MM.1S (cell line): Measurements from ENCODE around the gene C14orf93.

Source experiments
- DNase-seq: peaks from one replicate; pipeline ENCODE4 v3.0.0-alpha.2; 2015
- H2AFZ ChIP-seq: fragments of 300-600 bp; sonication (generic); 2 replicates; pipeline ENCODE4 v1.6.0; 2016; ENCODE audit warnings: antibody characterized with exemption, low read length
- H3F3A ChIP-seq: fragments of 300-600 bp; sonication (generic); 2 replicates; pipeline ENCODE4 v1.6.1; 2016; ENCODE audit warnings: mild to moderate bottlenecking, antibody characterized with exemption, low read length, moderate library complexity, mixed read lengths; ENCODE audit not compliant: insufficient read depth
- H3K27ac ChIP-seq: fragments of 300-600 bp; sonication (generic); 2 replicates; pipeline ENCODE4 v1.5.1; 2016; ENCODE audit warnings: mild to moderate bottlenecking, low read length
- H3K27me3 ChIP-seq: fragments of 300-600 bp; sonication (generic); replicated peaks from 2 replicates; pipeline ENCODE4 v1.6.0; 2016; ENCODE audit warnings: low read length; ENCODE audit not compliant: insufficient read depth
- H3K36me3 ChIP-seq: fragments of 300-600 bp; sonication (generic); replicated peaks from 2 replicates; pipeline ENCODE4 v1.6.1; 2016; ENCODE audit warnings: mild to moderate bottlenecking, low read length, mixed read lengths; ENCODE audit not compliant: insufficient read depth
- H3K4me1 ChIP-seq: fragments of 300-600 bp; sonication (generic); 2 replicates; pipeline ENCODE4 v1.6.1; 2016; ENCODE audit warnings: low read length, mixed read lengths
- H3K4me2 ChIP-seq: fragments of 300-600 bp; sonication (generic); 2 replicates; pipeline ENCODE4 v1.6.0; 2016; ENCODE audit warnings: low read depth, low read length
- H3K4me3 ChIP-seq: fragments of 300-600 bp; sonication (generic); 2 replicates; pipeline ENCODE4 v1.5.1; 2016; ENCODE audit warnings: low read length, mixed read lengths
- H3K79me2 ChIP-seq: fragments of 300-600 bp; sonication (generic); 2 replicates; pipeline ENCODE4 v1.6.1; 2016; ENCODE audit warnings: mixed run types, low read length, mixed read lengths
- H3K9ac ChIP-seq: fragments of 300-600 bp; sonication (generic); 2 replicates; pipeline ENCODE4 v1.6.1; 2016; ENCODE audit warnings: low read length, mixed read lengths
- H3K9me2 ChIP-seq: fragments of 300-600 bp; sonication (generic); replicated peaks from 2 replicates; pipeline ENCODE4 v1.6.1; 2016; ENCODE audit warnings: mild to moderate bottlenecking, low read length, mixed read lengths; ENCODE audit not compliant: insufficient read depth
- H3K9me3 ChIP-seq: fragments of 300-600 bp; sonication (generic); replicated peaks from 2 replicates; pipeline ENCODE4 v1.6.1; 2016; ENCODE audit warnings: mild to moderate bottlenecking, low read length, mixed read lengths; ENCODE audit not compliant: insufficient read depth
- H4K20me1 ChIP-seq: fragments of 300-600 bp; sonication (generic); 2 replicates; pipeline ENCODE4 v1.6.1; 2016; ENCODE audit warnings: mild to moderate bottlenecking, low read length, moderate library complexity, mixed read lengths; ENCODE audit not compliant: insufficient read depth
- CTCF ChIP-seq: fragments of 300-600 bp; sonication (generic); IDR thresholded peaks from 2 replicates; pipeline ENCODE4 v1.5.1; 2016; ENCODE audit warnings: antibody characterized with exemption, low read length, mixed read lengths
- EZH2 ChIP-seq: fragments of 300-600 bp; sonication (generic); optimal IDR thresholded peaks from 2 replicates; pipeline ENCODE3; 2017; ENCODE audit warnings: low read depth, mild to moderate bottlenecking, antibody characterized with exemption, low read length, mixed read lengths
- EZH2phosphoT487 ChIP-seq: fragments of 300-600 bp; sonication (generic); IDR thresholded peaks from 2 replicates; pipeline ENCODE4 v1.6.1; 2018; ENCODE audit warnings: antibody characterized with exemption, low read length

Gene C14orf93

GRCh38 chr14:23030936-23031335, 21.0 kb upstream of the C14orf93 start:
- Histone ChIP-seq H3K9ac (no peak overlapping the region), H3F3A (no peaks in the 10 kb centered on the region), H3K36me3 (no peaks in the 10 kb centered on the region), H3K4me2 (no peak overlapping the region), H3K9me3 (no peaks in the 10 kb centered on the region), H3K4me3 (no peak overlapping the region), H3K79me2 (peaks cover 17% of the 10 kb centered on the region), H3K9me2 (no peaks in the 10 kb centered on the region), H3K4me1 (no peaks in the 10 kb centered on the region), H4K20me1 (no peaks in the 10 kb centered on the region), H2AFZ (no peak overlapping the region), H3K27me3 (no peaks in the 10 kb centered on the region), H3K27ac (no peak overlapping the region)
- DNase-seq, result no peak
- TF ChIP-seq EZH2 (no peak), EZH2phosphoT487 (no peak), CTCF (no peak)

- no peaks in the 10 kb centered on the region for H3K9me2 ChIP-seq
- H2AFZ ChIP-seq, result no peak overlapping the region
- H3K79me2 ChIP-seq, result peaks cover 9% of the 10 kb centered on the region
- no peaks in the 10 kb centered on the region for H3K27me3 ChIP-seq
- DNase-seq, result no peak
- TF ChIP-seq EZH2 (no peak), CTCF (no peak), EZH2phosphoT487 (no peak)
- no peaks in the 10 kb centered on the region for H3K36me3 ChIP-seq
- no peaks in the 10 kb centered on the region for H4K20me1 ChIP-seq
- H3K9ac ChIP-seq, result no peak overlapping the region
- no peak overlapping the region for H3K4me2 ChIP-seq
- no peak overlapping the region for H3K4me3 ChIP-seq
- no peaks in the 10 kb centered on the region for H3F3A ChIP-seq
- no peaks in the 10 kb centered on the region for H3K9me3 ChIP-seq
- no peaks in the 10 kb centered on the region for H3K4me1 ChIP-seq
- H3K27ac ChIP-seq, result no peak overlapping the region
Measured at GRCh38 chr14:23028799-23029198, 18.9 kb upstream of the C14orf93 start.

- H3K36me3 ChIP-seq, result no peaks in the 10 kb centered on the region
- DNase-seq, result no peak
- no peaks in the 10 kb centered on the region for H3K9me2 ChIP-seq
- H4K20me1 ChIP-seq, result no peaks in the 10 kb centered on the region
- no peak overlapping the region for H3K4me3 ChIP-seq
- no peaks in the 10 kb centered on the region for H3K79me2 ChIP-seq
- H3K9ac ChIP-seq, result no peak overlapping the region
- no peak overlapping the region for H3K4me2 ChIP-seq
- no peaks in the 10 kb centered on the region for H3K4me1 ChIP-seq
- no peaks in the 10 kb centered on the region for H3K9me3 ChIP-seq
- no peak for TF ChIP-seq EZH2phosphoT487
- no peak for TF ChIP-seq CTCF
- TF ChIP-seq EZH2, result no peak
- H3K27me3 ChIP-seq, result no peaks in the 10 kb centered on the region
- H3K27ac ChIP-seq, result no peak overlapping the region
- no peak overlapping the region for H2AFZ ChIP-seq
- no peaks in the 10 kb centered on the region for H3F3A ChIP-seq
Measured at GRCh38 chr14:23025151-23025814, 15.3 kb upstream of the C14orf93 start.
